ENCODE data around the gene C19orf67. TPM values are rescaled to one million over a fixed set of nuclear protein-coding genes. Genes with fewer than 3 reads are reported as not detected.

The C19orf67 gene
- polyA plus RNA-seq, 3 donors = 0.10 TPM; not detected in 2

Other genes with a start within 250 kb of the C19orf67 start
- 1 to 10 TPM; 1.6 to 2.5 (median 1.6) TPM for gene NANOS3, start 208.6 kb downstream of the C19orf67 start, polyA plus RNA-seq (ENCODE audit: insufficient read length in 3 of 3)
- gene BRME1, start 179.7 kb downstream of the C19orf67 start, polyA plus RNA-seq (ENCODE audit: insufficient read length in 3 of 3) = 1 to 10 TPM; 6.3 to 9.9 (median 7.1) TPM
- gene CC2D1A, start 179.6 kb downstream of the C19orf67 start, polyA plus RNA-seq (ENCODE audit: insufficient read length in 3 of 3) = 10 to 100 TPM; 27.6 to 37.7 (median 34.7) TPM
- gene PODNL1, start 147.4 kb downstream of the C19orf67 start, polyA plus RNA-seq (ENCODE audit: insufficient read length in 3 of 3) = 1 to 10 TPM in 2 of 3 donors, under 1 TPM in 1; 0.97 to 1.5 (median 1.4) TPM
- 10 to 100 TPM; 37.6 to 45.2 (median 40.6) TPM for gene DCAF15, start 133.3 kb downstream of the C19orf67 start, polyA plus RNA-seq (ENCODE audit: insufficient read length in 3 of 3)
- gene RFX1, start 79.5 kb downstream of the C19orf67 start, polyA plus RNA-seq (ENCODE audit: insufficient read length in 3 of 3) = 10 to 100 TPM; 14.5 to 17.0 (median 15.3) TPM
- not detected for gene RLN3, start 57.6 kb downstream of the C19orf67 start, polyA plus RNA-seq (ENCODE audit: insufficient read length in 3 of 3)
- gene IL27RA, start 54.0 kb downstream of the C19orf67 start, polyA plus RNA-seq (ENCODE audit: insufficient read length in 3 of 3) = 1 to 10 TPM; 6.5 to 7.6 (median 6.5) TPM
- 10 to 100 TPM; 22.7 to 30.3 (median 23.0) TPM for gene PALM3, start 23.7 kb downstream of the C19orf67 start, polyA plus RNA-seq (ENCODE audit: insufficient read length in 3 of 3)
- 1 to 10 TPM; 7.9 to 8.7 (median 8.2) TPM for gene MISP3, start 13.0 kb downstream of the C19orf67 start, polyA plus RNA-seq (ENCODE audit: insufficient read length in 3 of 3)
- 10 to 100 TPM; 38.3 to 61.6 (median 47.8) TPM for gene SAMD1, start 5.0 kb upstream of the C19orf67 start, polyA plus RNA-seq (ENCODE audit: insufficient read length in 3 of 3)
- 100 to 1,000 TPM in 1 of 3 donors, 10 to 100 TPM in 2; 80.0 to 103 (median 87.6) TPM for gene PRKACA, start 32.0 kb upstream of the C19orf67 start, polyA plus RNA-seq (ENCODE audit: insufficient read length in 3 of 3)
- gene ASF1B, start 50.8 kb upstream of the C19orf67 start, polyA plus RNA-seq (ENCODE audit: insufficient read length in 3 of 3) = 10 to 100 TPM; 17.0 to 22.4 (median 20.3) TPM
- 10 to 100 TPM; 41.5 to 51.7 (median 45.3) TPM for gene ADGRL1, start 120.4 kb upstream of the C19orf67 start, polyA plus RNA-seq (ENCODE audit: insufficient read length in 3 of 3)

Data from renal pelvis (tissue), 3 donors.